MM.1S (cell line): ENCODE results near the gene WASF2.
"Not testable (repeated sequence)": the region's sequence is repeated elsewhere in the genome, so short reads cannot be mapped to it uniquely, and the experiment has no call there.

Experiments used
- DNase-seq: peaks from one replicate; pipeline ENCODE4 v3.0.0-alpha.2; 2015
- H2AFZ ChIP-seq: fragments of 300-600 bp; sonication (generic); 2 replicates; pipeline ENCODE4 v1.6.0; 2016; ENCODE audit warnings: antibody characterized with exemption, low read length
- H3F3A ChIP-seq: fragments of 300-600 bp; sonication (generic); 2 replicates; pipeline ENCODE4 v1.6.1; 2016; ENCODE audit warnings: mild to moderate bottlenecking, antibody characterized with exemption, low read length, moderate library complexity, mixed read lengths; ENCODE audit not compliant: insufficient read depth
- H3K27ac ChIP-seq: fragments of 300-600 bp; sonication (generic); 2 replicates; pipeline ENCODE4 v1.5.1; 2016; ENCODE audit warnings: mild to moderate bottlenecking, low read length
- H3K27me3 ChIP-seq: fragments of 300-600 bp; sonication (generic); replicated peaks from 2 replicates; pipeline ENCODE4 v1.6.0; 2016; ENCODE audit warnings: low read length; ENCODE audit not compliant: insufficient read depth
- H3K36me3 ChIP-seq: fragments of 300-600 bp; sonication (generic); replicated peaks from 2 replicates; pipeline ENCODE4 v1.6.1; 2016; ENCODE audit warnings: mild to moderate bottlenecking, low read length, mixed read lengths; ENCODE audit not compliant: insufficient read depth
- H3K4me1 ChIP-seq: fragments of 300-600 bp; sonication (generic); 2 replicates; pipeline ENCODE4 v1.6.1; 2016; ENCODE audit warnings: low read length, mixed read lengths
- H3K4me2 ChIP-seq: fragments of 300-600 bp; sonication (generic); 2 replicates; pipeline ENCODE4 v1.6.0; 2016; ENCODE audit warnings: low read depth, low read length
- H3K4me3 ChIP-seq: fragments of 300-600 bp; sonication (generic); 2 replicates; pipeline ENCODE4 v1.5.1; 2016; ENCODE audit warnings: low read length, mixed read lengths
- H3K79me2 ChIP-seq: fragments of 300-600 bp; sonication (generic); 2 replicates; pipeline ENCODE4 v1.6.1; 2016; ENCODE audit warnings: mixed run types, low read length, mixed read lengths
- H3K9ac ChIP-seq: fragments of 300-600 bp; sonication (generic); 2 replicates; pipeline ENCODE4 v1.6.1; 2016; ENCODE audit warnings: low read length, mixed read lengths
- H3K9me2 ChIP-seq: fragments of 300-600 bp; sonication (generic); replicated peaks from 2 replicates; pipeline ENCODE4 v1.6.1; 2016; ENCODE audit warnings: mild to moderate bottlenecking, low read length, mixed read lengths; ENCODE audit not compliant: insufficient read depth
- H3K9me3 ChIP-seq: fragments of 300-600 bp; sonication (generic); replicated peaks from 2 replicates; pipeline ENCODE4 v1.6.1; 2016; ENCODE audit warnings: mild to moderate bottlenecking, low read length, mixed read lengths; ENCODE audit not compliant: insufficient read depth
- H4K20me1 ChIP-seq: fragments of 300-600 bp; sonication (generic); 2 replicates; pipeline ENCODE4 v1.6.1; 2016; ENCODE audit warnings: mild to moderate bottlenecking, low read length, moderate library complexity, mixed read lengths; ENCODE audit not compliant: insufficient read depth
- CTCF ChIP-seq: fragments of 300-600 bp; sonication (generic); IDR thresholded peaks from 2 replicates; pipeline ENCODE4 v1.5.1; 2016; ENCODE audit warnings: antibody characterized with exemption, low read length, mixed read lengths
- EZH2 ChIP-seq: fragments of 300-600 bp; sonication (generic); optimal IDR thresholded peaks from 2 replicates; pipeline ENCODE3; 2017; ENCODE audit warnings: low read depth, mild to moderate bottlenecking, antibody characterized with exemption, low read length, mixed read lengths
- EZH2phosphoT487 ChIP-seq: fragments of 300-600 bp; sonication (generic); IDR thresholded peaks from 2 replicates; pipeline ENCODE4 v1.6.1; 2018; ENCODE audit warnings: antibody characterized with exemption, low read length

Gene WASF2

GRCh38 chr1:27503844-27504587, 14.0 kb upstream of the WASF2 start:
- H3K4me3 ChIP-seq, result no peak overlapping the region
- no peaks in the 10 kb centered on the region for H3K9me3 ChIP-seq
- no peak overlapping the region for H3K9ac ChIP-seq
- no peaks in the 10 kb centered on the region for H3K27me3 ChIP-seq
- no peak for DNase-seq
- TF ChIP-seq EZH2 (no peak), EZH2phosphoT487 (no peak), CTCF (no peak)
- no peaks in the 10 kb centered on the region for H3K36me3 ChIP-seq
- no peaks in the 10 kb centered on the region for H4K20me1 ChIP-seq
- no peaks in the 10 kb centered on the region for H3K9me2 ChIP-seq
- no peak overlapping the region for H2AFZ ChIP-seq
- no peaks in the 10 kb centered on the region for H3K4me1 ChIP-seq
- H3K4me2 ChIP-seq, result no peak overlapping the region
- H3F3A ChIP-seq, result no peaks in the 10 kb centered on the region
- H3K79me2 ChIP-seq, result no peaks in the 10 kb centered on the region
- no peak overlapping the region for H3K27ac ChIP-seq

- Histone ChIP-seq H3K27me3 (no peaks in the 10 kb centered on the region), H2AFZ (no peak overlapping the region)
These were observed 13.1 kb upstream of the WASF2 start for GRCh38 chr1:27503033-27503432.

GRCh38 chr1:27501159-27501558, 11.2 kb upstream of the WASF2 start:
- not testable (repeated sequence) for H3K79me2 ChIP-seq, H3K9ac ChIP-seq, DNase-seq, H3K4me2 ChIP-seq, H3K9me3 ChIP-seq, H3F3A ChIP-seq, H3K4me1 ChIP-seq, H4K20me1 ChIP-seq, H3K27ac ChIP-seq, H3K27me3 ChIP-seq, H3K9me2 ChIP-seq, H2AFZ ChIP-seq, H3K36me3 ChIP-seq, H3K4me3 ChIP-seq

More at GRCh38 chr1:27503033-27503432, 13.1 kb upstream of the WASF2 start:
- no peak overlapping the region for H3K4me2 ChIP-seq
- no peak for DNase-seq
- TF ChIP-seq EZH2phosphoT487, result no peak
- no peak for TF ChIP-seq EZH2
- TF ChIP-seq CTCF, result no peak
- H4K20me1 ChIP-seq, result no peaks in the 10 kb centered on the region
- no peaks in the 10 kb centered on the region for H3K4me1 ChIP-seq
- no peaks in the 10 kb centered on the region for H3K36me3 ChIP-seq
- H3F3A ChIP-seq, result no peaks in the 10 kb centered on the region
- H3K4me3 ChIP-seq, result no peak overlapping the region
- no peaks in the 10 kb centered on the region for H3K79me2 ChIP-seq
- H3K27ac ChIP-seq, result no peak overlapping the region
- no peak overlapping the region for H3K9ac ChIP-seq
- no peaks in the 10 kb centered on the region for H3K9me3 ChIP-seq
- H3K9me2 ChIP-seq, result no peaks in the 10 kb centered on the region

GRCh38 chr1:27499142-27499541, 9.2 kb upstream of the WASF2 start:
- no peaks in the 10 kb centered on the region for H3K9me3 ChIP-seq
- no peak for DNase-seq
- H3K4me2 ChIP-seq, result no peak overlapping the region
- no peaks in the 10 kb centered on the region for H3K79me2 ChIP-seq
- no peaks in the 10 kb centered on the region for H4K20me1 ChIP-seq
- H3F3A ChIP-seq, result no peaks in the 10 kb centered on the region
- no peak overlapping the region for H3K9ac ChIP-seq
- no peaks in the 10 kb centered on the region for H3K9me2 ChIP-seq
- H2AFZ ChIP-seq, result no peak overlapping the region
- no peak overlapping the region for H3K4me3 ChIP-seq
- no peaks in the 10 kb centered on the region for H3K4me1 ChIP-seq
- H3K27me3 ChIP-seq, result no peaks in the 10 kb centered on the region
- H3K27ac ChIP-seq, result no peak overlapping the region
- H3K36me3 ChIP-seq, result no peaks in the 10 kb centered on the region
- TF ChIP-seq CTCF (no peak), EZH2phosphoT487 (no peak), EZH2 (no peak)
